ENCODE results near the gene CNEP1R1.
"Not testable (repeated sequence)": the region's sequence is repeated elsewhere in the genome, so short reads cannot be mapped to it uniquely, and the experiment has no call there.

CNEP1R1 gene, protein sequence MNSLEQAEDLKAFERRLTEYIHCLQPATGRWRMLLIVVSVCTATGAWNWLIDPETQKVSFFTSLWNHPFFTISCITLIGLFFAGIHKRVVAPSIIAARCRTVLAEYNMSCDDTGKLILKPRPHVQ

DNA sequence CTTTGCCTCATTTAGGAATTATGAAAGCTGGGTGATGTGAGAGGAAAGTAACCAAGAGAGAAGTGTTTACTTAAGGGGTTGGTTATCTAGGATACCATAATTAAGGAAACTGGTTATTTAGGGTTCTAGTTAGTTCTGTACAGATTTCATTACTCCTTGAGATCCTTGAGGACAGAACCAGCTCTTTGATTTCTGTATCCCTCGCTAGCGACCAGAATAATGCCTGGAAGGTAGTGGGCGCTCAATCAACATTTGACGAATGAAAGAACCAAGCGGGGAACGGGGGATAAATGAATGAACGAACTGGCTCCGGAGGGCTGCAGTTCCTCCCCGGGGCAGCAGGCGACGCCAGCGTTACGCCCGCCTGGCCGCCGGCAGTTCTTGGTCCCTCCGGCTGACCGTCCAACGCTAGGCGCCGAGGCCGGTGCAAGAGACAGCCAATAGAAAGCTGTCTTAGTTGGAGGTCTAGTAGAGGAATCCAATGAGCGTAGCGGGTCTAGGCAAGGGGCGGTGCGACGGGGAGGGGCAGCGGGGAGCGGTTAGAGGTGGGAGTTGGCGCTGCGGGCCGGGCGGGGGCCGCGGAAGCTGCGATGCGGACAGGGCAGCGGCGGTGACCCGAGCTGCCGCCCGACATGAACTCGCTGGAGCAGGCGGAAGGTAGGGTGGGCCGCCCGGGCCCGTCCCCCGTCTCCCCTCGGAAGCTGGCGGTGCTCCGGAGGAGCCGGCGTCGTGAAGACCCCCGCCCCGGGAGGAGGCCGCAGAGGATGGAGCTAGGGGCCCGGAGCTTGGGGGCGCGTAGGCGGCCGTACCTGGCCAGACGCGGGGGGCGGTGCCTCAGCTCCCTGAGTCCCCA, at the start of gene CNEP1R1:
CNEP1R1 (plus strand) TSS at position 542 of the 853 bp plus-strand sequence; CDS start at position 633, 91 bp downstream.
- peak; percentile 87 to 88 for DNase-seq

DNA sequence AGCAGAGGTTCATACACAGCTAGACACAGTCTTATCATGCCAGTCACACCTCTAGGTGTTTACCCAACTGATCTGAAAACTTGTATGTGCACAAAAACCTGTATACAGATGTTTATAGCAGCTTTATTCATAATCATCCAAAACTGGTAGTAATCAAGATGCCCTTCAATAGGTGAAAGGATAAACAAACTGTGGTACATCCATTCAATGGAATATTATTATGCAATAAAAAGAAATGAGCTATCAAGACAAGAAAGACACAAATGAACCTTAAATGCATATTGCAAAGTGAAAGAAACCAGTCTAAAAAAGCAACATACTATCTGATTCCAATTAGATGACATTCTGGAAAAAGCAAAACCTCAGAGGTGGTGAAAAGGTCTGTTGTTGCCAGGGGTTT, 47.6 kb upstream of the CNEP1R1 start:
- DNase-seq = no peak

DNA sequence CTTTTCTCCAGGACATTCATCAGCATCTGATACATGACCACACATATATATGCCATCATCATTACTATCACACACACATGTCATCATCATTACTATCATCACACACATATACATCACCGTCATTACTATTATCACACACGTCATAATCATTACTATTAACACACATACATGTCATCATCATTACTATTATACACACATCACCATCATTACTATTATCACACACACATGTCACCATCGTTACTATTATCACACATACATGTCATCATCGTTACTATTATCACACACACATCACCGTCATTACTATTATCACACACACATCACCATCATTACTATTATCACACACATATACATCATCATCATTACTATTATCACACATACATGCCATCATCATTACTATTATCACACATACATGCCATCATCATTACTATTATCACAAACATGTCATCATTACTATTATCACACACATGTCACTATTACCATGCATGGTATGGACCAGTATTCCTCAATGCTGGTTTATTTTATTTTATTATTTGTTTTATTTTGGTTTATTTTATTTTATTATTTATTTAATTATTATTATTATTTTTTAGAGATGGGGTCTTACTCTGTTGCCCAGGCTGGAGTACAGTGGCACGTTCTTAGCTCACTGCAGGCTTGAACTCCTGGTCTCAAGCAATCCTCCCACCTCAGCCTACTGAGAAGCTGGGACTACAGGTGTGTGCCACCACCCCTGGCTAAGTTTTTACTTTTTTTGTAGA, 46.3 kb upstream of the CNEP1R1 start:
- no peak for DNase-seq

DNA sequence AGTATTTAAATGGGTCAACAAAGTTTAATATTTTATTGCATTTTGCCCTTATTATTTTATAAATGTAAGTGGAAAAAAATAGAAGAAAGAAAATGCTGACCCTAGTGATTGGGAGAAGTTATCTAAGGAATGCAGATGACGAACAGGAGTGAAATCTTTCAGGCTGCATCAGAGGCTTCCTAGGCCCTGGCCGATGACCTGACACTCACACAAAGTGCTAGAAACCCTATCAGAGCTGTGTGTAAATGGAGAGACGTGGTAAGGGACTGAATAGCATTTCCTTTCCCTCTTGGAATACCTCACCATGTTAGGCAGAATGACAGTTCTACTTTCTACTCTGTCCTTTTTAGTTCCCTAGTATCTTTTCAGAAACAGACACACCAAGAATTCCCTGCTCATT, 44.9 kb upstream of the CNEP1R1 start:
- no peak for DNase-seq

DNA sequence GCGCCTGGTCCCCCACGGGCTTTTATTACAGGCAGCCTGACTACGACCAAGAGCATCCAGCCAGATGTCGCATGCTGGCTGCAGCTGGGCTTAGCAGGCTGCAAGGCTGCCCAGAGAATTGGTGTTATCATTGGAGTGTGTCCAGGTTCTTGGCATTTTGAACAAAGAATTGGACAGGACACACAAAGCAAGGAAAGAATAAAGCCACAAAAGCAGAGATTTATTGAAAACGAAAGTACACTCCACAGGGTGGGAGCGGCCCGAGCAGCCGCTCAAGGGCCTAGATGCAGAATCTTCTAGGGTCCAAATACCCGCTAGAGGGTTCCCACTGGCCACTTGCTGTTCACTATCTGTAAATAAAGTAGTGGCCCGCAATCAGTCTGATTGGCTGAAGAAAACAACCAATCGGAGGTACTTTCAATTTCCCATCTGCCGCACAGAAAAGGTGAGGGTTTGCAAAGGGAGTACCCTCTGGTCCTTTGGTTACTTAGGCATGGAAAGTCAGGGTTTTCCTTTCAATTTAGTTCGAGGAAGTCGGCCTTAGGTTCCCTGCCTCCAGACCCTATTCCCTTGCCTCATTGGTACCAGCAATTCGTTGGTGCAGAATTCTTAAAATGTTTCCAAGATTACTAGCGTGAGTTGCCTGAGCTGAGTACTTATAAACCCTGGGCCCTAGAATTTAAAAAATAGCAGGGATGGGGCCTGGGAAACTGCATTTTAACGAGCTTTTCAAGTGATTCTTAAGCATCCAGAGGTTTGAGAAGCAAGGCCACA, 38.5 kb upstream of the CNEP1R1 start:
- DNase-seq = no peak

DNA sequence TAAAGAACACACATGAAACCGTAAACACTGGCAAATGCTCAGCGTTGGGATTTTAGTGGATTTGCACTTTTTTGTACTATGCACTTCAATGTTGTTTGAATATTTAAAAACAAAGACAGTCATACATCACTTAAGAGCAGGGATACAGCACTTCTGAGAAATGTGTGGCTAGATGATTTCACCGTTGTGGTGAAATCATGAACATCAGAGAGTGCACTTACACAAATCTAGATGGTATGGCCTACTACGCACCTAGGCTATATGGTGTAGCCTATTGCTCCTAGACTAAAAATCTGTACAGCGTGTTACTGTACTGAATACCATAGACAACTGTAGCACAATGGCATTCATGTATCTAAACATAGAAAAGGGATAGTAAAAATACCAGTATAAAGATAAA, 37.6 kb upstream of the CNEP1R1 start:
- no peak for DNase-seq

DNA sequence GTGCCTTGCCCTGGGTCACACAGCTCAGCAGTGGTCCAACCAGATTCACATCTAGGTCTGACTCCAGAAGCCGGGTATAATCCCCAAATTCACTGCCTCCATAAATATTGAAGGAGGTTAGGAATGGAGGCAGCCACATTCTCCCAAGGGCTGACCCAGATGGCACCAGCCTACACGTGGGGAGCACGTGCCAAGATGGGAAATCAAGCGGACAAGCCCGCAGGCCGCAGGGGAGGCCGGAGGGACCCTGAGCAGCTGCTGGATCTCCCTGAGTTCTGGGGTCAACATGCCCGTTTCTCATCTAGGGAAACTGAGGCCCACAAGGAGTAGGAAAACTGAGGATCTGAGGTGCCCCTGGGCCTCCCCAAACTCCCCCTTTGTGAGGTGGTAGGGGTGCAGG, 32.2 kb upstream of the CNEP1R1 start:
- DNase-seq = no peak

DNA sequence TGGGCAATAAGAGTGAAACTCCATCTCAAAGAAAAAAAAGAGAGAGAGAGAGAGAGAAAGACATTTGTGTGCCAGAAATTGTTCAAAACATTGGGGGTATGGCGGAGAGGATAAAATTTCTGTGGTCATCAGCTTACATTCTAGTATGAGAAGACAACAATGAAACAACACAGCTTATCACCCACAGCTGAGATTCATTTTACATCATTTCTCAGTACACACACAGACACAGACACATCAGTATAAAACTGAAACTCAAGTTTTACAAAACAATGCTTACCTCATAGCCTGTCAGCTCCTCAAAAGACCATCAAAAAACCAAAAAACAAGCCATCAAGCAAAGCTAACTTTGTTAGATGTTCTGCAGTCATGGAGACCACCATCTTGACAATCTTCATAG, 31.4 kb upstream of the CNEP1R1 start:
- no peak for DNase-seq

DNA sequence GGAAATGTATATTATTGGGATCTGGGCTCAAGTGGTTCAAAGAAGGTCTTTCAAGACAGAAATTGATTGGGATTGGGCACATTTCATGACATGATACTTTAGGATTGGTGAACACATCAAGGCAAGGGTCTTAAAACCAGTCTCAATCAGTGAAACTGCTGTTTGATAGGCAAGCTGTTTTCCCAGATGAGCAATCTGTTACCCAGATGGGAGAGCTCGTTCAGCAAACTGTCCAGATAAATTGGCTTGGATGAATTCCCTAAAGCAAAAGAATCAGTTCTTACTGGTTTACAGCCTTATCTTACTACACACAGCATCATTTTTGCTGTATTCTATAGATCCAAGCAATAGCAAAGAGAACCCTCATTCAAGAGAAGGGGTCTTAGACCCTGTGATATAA, 31.0 kb upstream of the CNEP1R1 start:
- DNase-seq = no peak

DNA sequence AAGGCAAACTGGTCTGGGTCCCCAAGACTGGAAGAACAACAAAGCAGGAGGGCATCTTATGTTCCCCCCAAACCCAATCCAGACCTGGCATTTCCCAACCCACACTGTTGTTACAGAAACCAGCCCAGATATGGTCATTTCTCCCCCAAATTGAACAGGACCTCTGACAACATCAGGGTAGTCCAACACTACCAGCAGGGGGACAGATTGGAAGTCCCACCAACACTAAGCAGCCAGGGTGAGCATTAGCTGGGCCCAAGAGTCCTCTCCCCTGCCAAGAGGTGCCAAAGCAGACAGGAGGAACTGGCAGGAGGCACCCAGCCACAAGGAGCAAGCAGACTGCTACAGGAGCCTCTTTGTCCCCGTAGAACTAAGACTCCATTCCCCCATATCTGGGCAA, 29.3 kb upstream of the CNEP1R1 start:
- no peak for DNase-seq

DNA sequence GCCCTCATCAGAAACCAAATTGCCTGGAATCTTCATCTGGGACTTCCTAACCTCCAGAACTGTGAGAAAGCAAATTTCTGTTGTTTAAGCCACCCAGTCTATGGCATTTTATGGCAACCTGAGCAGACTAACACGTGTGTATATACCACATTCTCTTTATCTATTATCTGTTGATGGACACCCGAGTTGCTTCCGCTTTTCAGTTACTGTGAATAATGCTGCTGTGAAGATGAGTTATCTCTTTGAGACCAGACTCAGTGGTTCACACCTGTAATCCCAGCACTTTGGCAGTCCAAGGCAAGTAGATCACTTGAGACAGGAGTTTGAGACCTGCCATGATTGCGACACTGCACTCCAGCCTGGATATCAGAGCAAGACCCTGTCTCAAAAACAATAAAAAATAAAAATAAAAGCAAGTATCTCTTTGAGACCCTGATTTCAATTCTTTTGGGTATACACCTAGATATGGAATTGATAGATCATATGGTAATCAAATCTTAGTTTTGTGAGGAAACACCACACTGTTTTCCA, 27.2 kb upstream of the CNEP1R1 start:
- DNase-seq = no peak

DNA sequence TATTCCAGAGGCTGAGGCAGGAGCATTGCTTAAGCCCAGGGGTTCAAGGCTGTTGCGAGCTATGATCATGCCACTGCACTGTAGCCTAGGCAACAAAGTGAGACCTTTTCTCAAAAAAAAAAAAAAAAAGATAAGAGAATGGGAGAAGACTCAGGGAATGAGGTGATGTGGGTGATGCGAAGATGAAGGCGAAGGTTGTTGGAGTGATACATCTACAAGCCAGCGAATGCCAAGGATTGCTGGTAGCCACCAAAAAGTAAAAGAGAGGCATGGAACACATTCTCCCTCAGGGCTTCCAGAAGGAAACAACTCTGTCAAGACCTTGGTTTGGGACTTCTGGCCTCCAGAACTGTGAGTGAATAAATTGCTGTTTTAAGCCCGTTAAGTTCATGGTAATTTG, 26.0 kb upstream of the CNEP1R1 start:
- no peak for DNase-seq

DNA sequence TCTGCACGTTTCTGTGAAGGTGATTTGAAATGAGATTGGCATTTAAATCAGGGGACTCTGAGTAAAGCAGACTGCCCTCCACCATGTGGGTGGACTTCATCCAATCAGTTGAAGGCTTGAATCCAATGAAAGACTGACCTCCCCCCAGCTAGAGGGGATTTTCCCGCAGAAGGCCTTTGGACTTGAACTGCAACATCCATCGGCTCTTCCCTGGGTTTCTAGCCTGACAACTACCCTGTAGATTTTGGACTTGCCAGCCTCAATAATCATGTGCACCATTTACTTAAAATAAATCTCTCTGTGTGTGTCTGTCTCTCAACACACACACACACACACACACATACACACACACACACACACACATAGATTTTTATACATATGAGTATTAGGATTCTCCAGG, 23.9 kb upstream of the CNEP1R1 start:
- DNase-seq = no peak

DNA sequence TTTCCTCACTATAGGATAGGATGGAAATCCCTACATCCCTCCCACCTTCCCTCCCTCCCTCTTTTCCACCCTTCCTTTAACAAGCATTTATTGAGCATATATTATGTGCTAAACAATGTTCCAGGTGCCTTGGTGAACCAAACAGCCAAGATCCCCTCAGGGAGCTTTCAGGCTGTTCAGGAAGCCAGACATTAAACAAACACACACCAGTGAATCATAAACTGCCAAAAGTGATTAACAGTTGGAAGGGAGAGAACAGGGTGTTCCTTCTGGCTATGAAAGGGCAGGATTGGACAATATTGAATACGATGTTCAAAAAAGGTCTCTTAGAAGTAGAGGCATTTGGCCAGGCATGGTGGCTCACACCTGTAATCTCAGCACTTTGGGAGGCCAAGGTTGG, 22.8 kb upstream of the CNEP1R1 start:
- DNase-seq = no peak

DNA sequence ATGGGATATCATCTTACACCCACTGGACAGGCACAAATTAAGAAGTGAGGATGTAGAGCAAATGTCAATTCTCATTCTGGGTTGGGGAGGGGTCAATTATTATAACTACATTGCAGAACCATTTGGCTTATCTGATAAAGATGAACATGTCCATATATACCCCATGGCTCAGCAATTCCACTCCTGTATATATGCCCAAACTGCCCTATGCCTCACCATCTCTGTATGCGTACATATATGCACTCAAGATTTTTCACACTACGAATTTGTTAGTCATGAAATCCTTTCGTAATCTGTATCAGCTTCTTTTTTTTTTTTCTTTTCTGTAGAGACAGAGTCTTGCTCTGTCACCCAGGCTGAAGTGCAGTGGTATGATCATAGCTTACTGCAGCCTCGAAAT, 20.8 kb upstream of the CNEP1R1 start:
- no peak for DNase-seq

DNA sequence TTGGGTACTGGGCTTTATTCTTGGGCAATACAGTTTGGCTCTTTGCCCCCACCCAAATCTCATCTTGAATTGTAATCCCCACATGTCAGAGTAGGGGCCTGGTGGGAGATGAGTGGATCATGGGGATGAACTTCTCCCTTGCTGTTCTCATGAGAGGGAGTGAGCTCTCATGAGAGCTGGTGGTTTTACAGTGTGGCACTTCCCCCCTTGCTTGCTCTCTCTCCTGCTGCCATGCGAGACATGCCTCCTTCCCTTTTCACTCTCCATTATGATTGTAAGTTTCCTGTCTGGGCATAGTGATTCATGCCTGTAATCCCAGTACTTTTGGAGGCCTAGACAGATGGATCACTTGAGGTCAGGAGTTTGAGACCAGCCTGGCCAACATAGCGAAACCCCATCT, 18.1 kb upstream of the CNEP1R1 start:
- DNase-seq = no peak

DNA sequence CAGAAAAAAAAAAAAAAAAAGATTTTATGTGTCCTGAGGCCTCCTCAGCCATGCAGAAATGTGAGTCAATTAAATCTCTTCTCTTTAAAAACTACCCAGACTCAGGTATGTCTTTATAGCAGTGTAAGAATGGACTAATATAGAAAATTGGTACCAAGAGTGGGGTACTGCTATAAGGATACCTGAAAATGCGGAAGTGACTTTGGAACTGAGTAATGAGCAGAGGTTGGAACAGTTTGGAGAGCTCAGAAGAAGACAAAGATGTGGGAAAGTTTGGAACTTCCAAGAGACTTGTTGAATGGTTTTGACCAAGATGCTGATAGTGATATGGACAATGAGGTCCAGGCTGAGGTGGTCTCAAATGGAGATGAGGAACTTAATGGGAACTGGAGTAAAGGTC, 17.3 kb upstream of the CNEP1R1 start:
- no peak for DNase-seq

DNA sequence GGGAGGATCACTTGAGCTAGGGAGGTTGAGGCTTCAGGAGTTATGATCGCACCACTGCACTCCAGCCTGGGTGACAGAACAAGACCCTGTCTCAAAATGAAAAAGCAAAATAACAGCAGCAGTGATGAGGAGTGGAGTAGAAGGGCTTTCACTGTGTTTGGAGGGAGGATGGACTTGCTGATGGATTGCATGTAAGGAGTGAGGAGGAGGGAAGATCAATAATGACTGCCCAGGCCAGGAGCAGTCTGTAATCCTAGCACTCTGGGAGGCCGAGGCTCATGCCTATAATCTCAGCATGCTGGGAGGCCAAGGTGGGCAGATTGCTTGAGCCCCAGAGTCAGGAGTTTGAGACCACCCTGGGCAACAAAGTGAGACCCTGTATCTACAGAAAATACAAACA, 14.8 kb upstream of the CNEP1R1 start:
- DNase-seq = no peak

DNA sequence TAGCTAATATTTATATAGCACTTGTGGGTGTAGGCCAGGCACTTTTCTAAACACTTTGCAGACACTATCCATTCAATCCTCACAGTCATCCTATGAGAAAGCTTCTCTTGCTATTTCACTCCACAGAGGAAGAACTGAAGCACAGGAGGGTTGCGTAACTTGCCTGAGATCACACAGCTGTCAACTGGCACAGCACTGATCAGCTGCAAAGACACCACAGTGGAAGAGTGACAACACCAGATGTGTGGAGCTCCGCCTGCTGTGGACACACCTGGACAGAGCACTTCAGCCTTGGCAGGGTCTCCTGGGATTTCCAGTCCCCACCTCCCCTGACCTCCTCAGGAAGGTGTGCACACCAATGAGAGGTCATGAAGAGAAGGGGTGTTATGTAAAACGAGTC, 13.3 kb upstream of the CNEP1R1 start:
- DNase-seq = no peak

DNA sequence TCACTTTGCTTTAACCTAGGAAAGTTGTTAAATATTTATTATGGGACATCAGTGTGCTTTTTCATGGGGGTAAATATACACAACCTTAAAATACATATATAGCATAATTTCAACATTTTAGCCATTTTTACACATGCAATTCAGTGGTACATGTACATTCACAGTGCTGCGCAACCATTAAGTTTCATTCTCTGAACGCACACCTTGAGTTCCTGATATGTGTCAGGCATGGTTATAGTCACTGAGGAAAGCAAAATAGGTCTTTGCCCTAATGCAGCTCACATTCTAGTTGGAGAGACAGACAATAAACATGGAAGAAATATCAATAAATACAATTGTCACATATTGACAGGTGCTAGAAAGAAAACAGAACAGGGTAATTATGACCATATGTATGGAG, 12.8 kb upstream of the CNEP1R1 start:
- DNase-seq = no peak

DNA sequence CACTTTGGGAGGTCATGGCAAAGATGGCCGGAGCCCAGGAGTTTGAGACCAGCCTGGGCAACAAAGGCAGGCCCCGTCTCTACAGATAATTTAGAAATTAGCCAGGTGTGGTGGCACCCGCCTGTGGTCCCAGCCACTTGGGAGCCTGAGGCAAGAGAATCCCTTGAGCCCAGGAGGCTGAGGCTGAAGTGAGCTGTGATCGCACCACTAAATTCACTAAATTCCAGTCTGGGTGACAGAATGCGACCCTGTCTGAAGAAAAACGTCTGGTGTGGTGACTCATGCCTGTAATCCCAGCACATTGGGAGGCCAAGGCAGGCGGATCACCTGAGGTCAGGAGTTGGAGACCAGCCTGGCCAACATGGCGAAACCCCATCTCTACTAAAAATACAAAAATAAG, 10.8 kb upstream of the CNEP1R1 start:
- DNase-seq = not testable (repeated sequence)

DNA sequence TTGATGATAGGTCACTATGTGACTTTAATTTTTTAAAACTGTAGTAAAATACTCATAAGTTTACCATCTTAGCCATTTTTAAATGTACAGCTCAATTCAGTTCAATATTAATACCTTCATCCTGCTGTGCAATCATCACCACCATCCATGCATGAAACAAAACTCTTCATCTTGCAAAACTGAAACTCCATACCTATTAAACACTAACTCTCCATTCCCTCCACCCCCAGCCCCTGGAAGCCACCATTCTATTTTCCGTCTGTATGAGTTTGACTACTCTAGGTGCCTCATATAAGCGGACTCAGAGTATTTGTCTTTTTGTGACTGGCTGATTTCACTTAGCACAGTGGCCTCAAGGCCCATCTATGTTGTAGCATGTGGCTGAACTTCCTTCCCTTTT, 9.4 kb upstream of the CNEP1R1 start:
- DNase-seq = no peak

DNA sequence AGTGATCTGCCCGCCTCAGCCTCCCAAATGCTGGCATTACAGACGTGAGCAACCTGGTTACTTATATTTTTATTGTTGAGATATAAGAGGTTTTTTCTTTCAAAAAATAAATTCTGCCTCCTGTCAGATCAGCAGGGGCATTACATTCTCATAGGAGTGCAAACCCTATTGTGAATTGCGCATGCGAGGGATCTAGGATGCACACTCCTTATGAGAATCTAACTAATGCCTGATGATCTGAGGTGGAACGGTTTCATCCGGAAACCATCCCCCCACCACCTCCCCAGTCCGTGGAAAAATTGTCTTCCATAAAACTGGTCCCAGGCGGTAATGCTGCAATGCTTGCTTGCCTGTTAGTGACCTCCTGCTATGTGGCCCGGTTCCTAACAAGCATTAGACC, 7.5 kb upstream of the CNEP1R1 start:
- DNase-seq = no peak

Data from activated CD4-positive, alpha-beta T cell treated with anti-CD3 and anti-CD28 coated beads, Interleukin-2, amount 50 U/mL, for 4 hours (primary cell).